ENCODE measurements around the gene TEX2. TPM values are rescaled to one million over a fixed set of nuclear protein-coding genes. Genes with fewer than 3 reads are reported as not detected.

Gene TEX2
- total RNA-seq, 1 experiment from 2014 or later = 20.1 TPM

- no peak for DNase-seq (ENCODE audit: low read depth, low spot score)
- ChIA-PET POLR2A (no interaction called here), CTCF (no interaction called here)
These were observed 84.8 kb downstream of the TEX2 start for GRCh38 chr17:64178011-64178825.

GRCh38 chr17:64177311-64178010 is 85.6 kb downstream of the TEX2 start:
- no peak for DNase-seq (ENCODE audit: low read depth, low spot score)
- in situ Hi-C loops (cut with HindIII; ENCODE audit: low pct_unique_long_range_greater_than_20kb, low sequenced_read_pairs) (no loop called here), intact Hi-C loops (cut with micrococcal nuclease; ENCODE audit: unreplicated experiment) (no loop called here)
- H3K27ac ChIP-seq (ENCODE audit: low read length) = no peak overlapping the region
- H3K4me3 ChIP-seq (ENCODE audit: low read depth in 2 of 2, low read length in 2 of 2) = no peak overlapping the region
- TF ChIP-seq, protein P1, sequence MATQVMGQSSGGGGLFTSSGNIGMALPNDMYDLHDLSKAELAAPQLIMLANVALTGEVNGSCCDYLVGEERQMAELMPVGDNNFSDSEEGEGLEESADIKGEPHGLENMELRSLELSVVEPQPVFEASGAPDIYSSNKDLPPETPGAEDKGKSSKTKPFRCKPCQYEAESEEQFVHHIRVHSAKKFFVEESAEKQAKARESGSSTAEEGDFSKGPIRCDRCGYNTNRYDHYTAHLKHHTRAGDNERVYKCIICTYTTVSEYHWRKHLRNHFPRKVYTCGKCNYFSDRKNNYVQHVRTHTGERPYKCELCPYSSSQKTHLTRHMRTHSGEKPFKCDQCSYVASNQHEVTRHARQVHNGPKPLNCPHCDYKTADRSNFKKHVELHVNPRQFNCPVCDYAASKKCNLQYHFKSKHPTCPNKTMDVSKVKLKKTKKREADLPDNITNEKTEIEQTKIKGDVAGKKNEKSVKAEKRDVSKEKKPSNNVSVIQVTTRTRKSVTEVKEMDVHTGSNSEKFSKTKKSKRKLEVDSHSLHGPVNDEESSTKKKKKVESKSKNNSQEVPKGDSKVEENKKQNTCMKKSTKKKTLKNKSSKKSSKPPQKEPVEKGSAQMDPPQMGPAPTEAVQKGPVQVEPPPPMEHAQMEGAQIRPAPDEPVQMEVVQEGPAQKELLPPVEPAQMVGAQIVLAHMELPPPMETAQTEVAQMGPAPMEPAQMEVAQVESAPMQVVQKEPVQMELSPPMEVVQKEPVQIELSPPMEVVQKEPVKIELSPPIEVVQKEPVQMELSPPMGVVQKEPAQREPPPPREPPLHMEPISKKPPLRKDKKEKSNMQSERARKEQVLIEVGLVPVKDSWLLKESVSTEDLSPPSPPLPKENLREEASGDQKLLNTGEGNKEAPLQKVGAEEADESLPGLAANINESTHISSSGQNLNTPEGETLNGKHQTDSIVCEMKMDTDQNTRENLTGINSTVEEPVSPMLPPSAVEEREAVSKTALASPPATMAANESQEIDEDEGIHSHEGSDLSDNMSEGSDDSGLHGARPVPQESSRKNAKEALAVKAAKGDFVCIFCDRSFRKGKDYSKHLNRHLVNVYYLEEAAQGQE (IDR thresholded peaks at IDR 0.05; ENCODE audit: insufficient read depth in 1 of 2, low read depth in 2 of 2, low read length in 1 of 2) = no peak
- TF ChIP-seq SIN3A (IDR thresholded peaks at IDR 0.05; ENCODE audit: borderline replicate concordance, insufficient read depth, low read depth, low read length) (no peak), CTCF (IDR thresholded peaks at IDR 0.05) (no peak), POLR2AphosphoS5 (IDR thresholded peaks at IDR 0.05; ENCODE audit: low read depth, low read length) (no peak), TCF7L2 (IDR thresholded peaks at IDR 0.05; ENCODE audit: low read depth, low read length) (no peak)
- no peaks in the 10 kb centered on the region for H3K27me3 ChIP-seq (ENCODE audit: control insufficient read depth, insufficient read depth, low read length)
- H3K4me1 ChIP-seq (ENCODE audit: control insufficient read depth, insufficient read depth, low read length) = no peaks in the 10 kb centered on the region
- CTCF ChIA-PET = no interaction called here
- ATAC-seq = no peak
- H3K9me3 ChIP-seq (ENCODE audit: control insufficient read depth, insufficient read depth, low read depth, low read length) = no peaks in the 10 kb centered on the region
- no TSS peak for BruUV-seq (replicated peaks)
- H3K36me3 ChIP-seq (ENCODE audit: control insufficient read depth, insufficient read depth, low read length) = no peaks in the 10 kb centered on the region
- POLR2A ChIA-PET = no interaction called here

More at GRCh38 chr17:64178011-64178825, 84.8 kb downstream of the TEX2 start:
- Histone ChIP-seq H3K4me1 (ENCODE audit: control insufficient read depth, insufficient read depth, low read length) (no peaks in the 10 kb centered on the region), H3K27ac (ENCODE audit: low read length) (no peak overlapping the region), H3K27me3 (ENCODE audit: control insufficient read depth, insufficient read depth, low read length) (no peaks in the 10 kb centered on the region), H3K4me3 (ENCODE audit: low read depth in 2 of 2, low read length in 2 of 2) (no peak overlapping the region), H3K36me3 (ENCODE audit: control insufficient read depth, insufficient read depth, low read length) (no peaks in the 10 kb centered on the region), H3K9me3 (ENCODE audit: control insufficient read depth, insufficient read depth, low read depth, low read length) (no peaks in the 10 kb centered on the region)
- ATAC-seq = no peak
- intact Hi-C loops (cut with micrococcal nuclease; ENCODE audit: unreplicated experiment) = no loop called here
- BruUV-seq (replicated peaks) = no TSS peak
- TF ChIP-seq CTCF (IDR thresholded peaks at IDR 0.05) (no peak), POLR2AphosphoS5 (IDR thresholded peaks at IDR 0.05; ENCODE audit: low read depth, low read length) (no peak), TCF7L2 (IDR thresholded peaks at IDR 0.05; ENCODE audit: low read depth, low read length) (no peak), SIN3A (IDR thresholded peaks at IDR 0.05; ENCODE audit: borderline replicate concordance, insufficient read depth, low read depth, low read length) (no peak)
- TF ChIP-seq, protein P1 (IDR thresholded peaks at IDR 0.05; ENCODE audit: insufficient read depth in 1 of 2, low read depth in 2 of 2, low read length in 1 of 2) = no peak
- in situ Hi-C loops (cut with HindIII; ENCODE audit: low pct_unique_long_range_greater_than_20kb, low sequenced_read_pairs) = no loop called here

Data from Panc1 (cell line).